HG03159 (cell line): Measurements from ENCODE around the gene CACNA2D1.

ENCODE experiments used
- ATAC-seq: cut with Tn5 transposase; IDR thresholded peaks from one replicate; pipeline ENCODE4 v1.9.1; 2021; ENCODE audit warnings: mild to moderate bottlenecking, moderate library complexity; ENCODE audit not compliant: unreplicated experiment

Gene CACNA2D1

GRCh38 chr7:82126576-82126975 lies 317.0 kb downstream of the CACNA2D1 start:
- ATAC-seq, result no peak

- no peak for ATAC-seq
Measured at GRCh38 chr7:82124445-82124844, 319.1 kb downstream of the CACNA2D1 start.

GRCh38 chr7:82122275-82122674 lies 321.3 kb downstream of the CACNA2D1 start:
- no peak for ATAC-seq

GRCh38 chr7:82114237-82114636 lies 329.3 kb downstream of the CACNA2D1 start:
- ATAC-seq, result no peak

- no peak for ATAC-seq
Measured at GRCh38 chr7:82110146-82110840, 333.3 kb downstream of the CACNA2D1 start.

GRCh38 chr7:82109288-82109687 lies 334.3 kb downstream of the CACNA2D1 start:
- ATAC-seq, result no peak

GRCh38 chr7:82106201-82106600 lies 337.4 kb downstream of the CACNA2D1 start:
- ATAC-seq, result no peak

- ATAC-seq, result no peak
Measured at GRCh38 chr7:82105463-82105862, 338.1 kb downstream of the CACNA2D1 start.

GRCh38 chr7:82098414-82098813 lies 345.2 kb downstream of the CACNA2D1 start:
- ATAC-seq, result no peak

- no peak for ATAC-seq
Measured at GRCh38 chr7:82091126-82091684, 352.4 kb downstream of the CACNA2D1 start.

GRCh38 chr7:82087099-82087498 lies 356.5 kb downstream of the CACNA2D1 start:
- no peak for ATAC-seq

GRCh38 chr7:82085116-82085515 lies 358.5 kb downstream of the CACNA2D1 start:
- ATAC-seq, result no peak

GRCh38 chr7:82081644-82082224 lies 361.8 kb downstream of the CACNA2D1 start:
- no peak for ATAC-seq

- ATAC-seq, result no peak
Measured at GRCh38 chr7:82080254-82080927, 363.2 kb downstream of the CACNA2D1 start.

- no peak for ATAC-seq
Measured at GRCh38 chr7:82079527-82079926, 364.1 kb downstream of the CACNA2D1 start.

GRCh38 chr7:82078807-82079206 lies 364.8 kb downstream of the CACNA2D1 start:
- ATAC-seq, result no peak

- ATAC-seq, result no peak
Measured at GRCh38 chr7:82071468-82071867, 372.1 kb downstream of the CACNA2D1 start.

- no peak for ATAC-seq
Measured at GRCh38 chr7:82067628-82068264, 375.8 kb downstream of the CACNA2D1 start.

GRCh38 chr7:82057476-82057875 lies 386.1 kb downstream of the CACNA2D1 start:
- ATAC-seq, result no peak

GRCh38 chr7:82056282-82056681 lies 387.3 kb downstream of the CACNA2D1 start:
- ATAC-seq, result no peak

- no peak for ATAC-seq
Measured at GRCh38 chr7:82054544-82054943, 389.0 kb downstream of the CACNA2D1 start.
